Neuronal stem cell (in vitro differentiated cells): Measurements from ENCODE around the gene KATNB1.
"Not testable (repeated sequence)": the region's sequence is repeated elsewhere in the genome, so short reads cannot be mapped to it uniquely, and the experiment has no call there.

Experiments used
- DNase-seq: peaks from one replicate; pipeline ENCODE4 v3.0.0-alpha.2; 2013; ENCODE audit warnings: low spot score
- H2AFZ ChIP-seq: one replicate; pipeline ENCODE4 v1.6.1; 2013; ENCODE audit warnings: mild to moderate bottlenecking, low read length, inconsistent platforms
- H2AK5ac ChIP-seq: 2 replicates; pipeline ENCODE4 v1.6.1; 2013; ENCODE audit warnings: low read depth, mild to moderate bottlenecking, inconsistent platforms, low read length, moderate library complexity, mixed read lengths
- H2BK120ac ChIP-seq: 2 replicates; pipeline ENCODE4 v1.6.1; 2013; ENCODE audit warnings: low read depth, mild to moderate bottlenecking, inconsistent platforms, low read length, moderate library complexity, mixed read lengths
- H2BK12ac ChIP-seq: one replicate; pipeline ENCODE4 v1.6.1; 2013; ENCODE audit warnings: low read length, inconsistent platforms
- H2BK15ac ChIP-seq: 2 replicates; pipeline ENCODE4 v1.6.1; 2013; ENCODE audit warnings: mild to moderate bottlenecking, low read length, inconsistent platforms, mixed read lengths
- H2BK5ac ChIP-seq: one replicate; pipeline ENCODE4 v1.6.1; 2013; ENCODE audit warnings: inconsistent platforms, mild to moderate bottlenecking, low read length, moderate library complexity
- H3K14ac ChIP-seq: one replicate; pipeline ENCODE4 v1.6.1; 2013; ENCODE audit warnings: low read length, inconsistent platforms
- H3K18ac ChIP-seq: 2 replicates; pipeline ENCODE4 v1.6.1; 2013; ENCODE audit warnings: low read length, inconsistent platforms
- H3K23ac ChIP-seq: 2 replicates; pipeline ENCODE4 v1.6.1; 2013; ENCODE audit warnings: low read depth, mild to moderate bottlenecking, mixed read lengths, low read length, inconsistent platforms; ENCODE audit not compliant: poor library complexity
- H3K27ac ChIP-seq: replicated peaks from 3 replicates; pipeline ENCODE4 v1.5.1; 2013; ENCODE audit warnings: low read length, inconsistent platforms
- H3K27me3 ChIP-seq, 3 experiments: 2 replicates each; pipeline ENCODE4 v1.6.1; 2013; ENCODE audit warnings: low read length in 3 of 3, mild to moderate bottlenecking in 2 of 3, inconsistent platforms in 1 of 3, low read depth in 1 of 3, mixed read lengths in 1 of 3, moderate library complexity in 1 of 3; ENCODE audit not compliant: control insufficient read depth in 3 of 3, insufficient read depth in 3 of 3
- H3K36me3 ChIP-seq, 2 donors: replicated peaks in 1 of 2; 2 replicates each; pipeline ENCODE4 v1.6.1; 2013; ENCODE audit warnings: low read length in 2 of 2; ENCODE audit not compliant: control insufficient read depth in 2 of 2, insufficient read depth in 2 of 2
- H3K4ac ChIP-seq: 2 replicates; pipeline ENCODE4 v1.6.1; 2013; ENCODE audit warnings: inconsistent platforms, mild to moderate bottlenecking, low read length, moderate library complexity
- H3K4me1 ChIP-seq, 2 donors: 1 replicate in 1 of 2; 2 replicates in 1 of 2; pipeline ENCODE4 v1.6.1; 2013; ENCODE audit warnings: low read length in 2 of 2, low read depth in 1 of 2; ENCODE audit not compliant: control insufficient read depth in 2 of 2, insufficient read depth in 1 of 2
- H3K4me2 ChIP-seq: one replicate; pipeline ENCODE4 v1.6.1; 2013; ENCODE audit warnings: mild to moderate bottlenecking, low read length, inconsistent platforms; ENCODE audit not compliant: insufficient read depth, poor library complexity, severe bottlenecking
- H3K4me3 ChIP-seq, 2 donors: 2 replicates each; pipeline ENCODE4 v1.5.1; 2013; ENCODE audit warnings: low read length in 2 of 2, mild to moderate bottlenecking in 2 of 2, inconsistent platforms in 1 of 2, moderate library complexity in 1 of 2
- H3K79me1 ChIP-seq: one replicate; pipeline ENCODE4 v1.6.1; 2013; ENCODE audit warnings: low read depth, mild to moderate bottlenecking, inconsistent platforms, low read length, moderate library complexity
- H3K9ac ChIP-seq: one replicate; pipeline ENCODE4 v1.6.1; 2013; ENCODE audit warnings: mild to moderate bottlenecking, low read depth, low read length, inconsistent platforms; ENCODE audit not compliant: poor library complexity
- H3K9me3 ChIP-seq, 2 donors: replicated peaks in 1 of 2; 2 replicates each; pipeline versions ENCODE3 to v1.6.1; 2013; ENCODE audit warnings: low read length in 2 of 2, mild to moderate bottlenecking in 2 of 2, inconsistent platforms in 1 of 2, low read depth in 1 of 2, mixed read lengths in 1 of 2, moderate library complexity in 1 of 2; ENCODE audit not compliant: control insufficient read depth in 2 of 2, insufficient read depth in 1 of 2
- H4K8ac ChIP-seq: one replicate; pipeline ENCODE4 v1.6.1; 2013; ENCODE audit warnings: low read depth, mild to moderate bottlenecking, inconsistent platforms, low read length, moderate library complexity
- H4K91ac ChIP-seq: one replicate; pipeline ENCODE4 v1.6.1; 2013; ENCODE audit warnings: low read length, low read depth, mild to moderate bottlenecking, inconsistent platforms; ENCODE audit not compliant: poor library complexity
- WGBS, 2 donors: extraction: QIAGEN DNeasy Blood & Tissue Kit; methylation state at CpG; one replicate each; pipeline ENCODE4 v1.1.7; 2013; ENCODE audit warnings: missing lambda C conversion rate in 2 of 2, mixed read lengths in 1 of 2; ENCODE audit not compliant: insufficient read length in 2 of 2, insufficient replicate concordance in 1 of 2; ENCODE audit errors: extremely low coverage in 2 of 2; 5-methylcytosine and 5-hydroxymethylcytosine counted together

KATNB1 gene

DNA sequence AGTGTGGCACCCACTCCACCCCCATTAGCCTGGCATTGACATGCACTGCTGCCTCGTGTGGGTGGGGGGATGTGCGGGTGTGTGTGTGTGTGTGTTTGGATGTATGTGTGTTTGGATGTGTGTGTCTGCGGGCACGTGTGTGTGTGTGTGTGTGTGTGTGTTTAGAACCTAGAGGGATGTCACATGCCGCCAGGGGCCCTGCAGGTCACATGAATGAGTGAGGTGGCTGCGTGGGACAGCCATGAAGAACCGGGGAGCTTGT, 9.0 kb downstream of the KATNB1 start:
- Histone ChIP-seq H3K18ac (no peak overlapping the region), H3K36me3 (peaks cover 10 to 52% of the 10 kb centered on the region in 2 donors), H4K91ac (no peak overlapping the region), H3K9ac (peak overlapping the region; percentile 24), H3K4me2 (no peak overlapping the region), H3K4me3 (no peak overlapping the region), H2BK15ac (no peak overlapping the region), H4K8ac (no peak overlapping the region), H3K14ac (no peak overlapping the region), H2BK120ac (no peak overlapping the region), H3K27ac (no peak overlapping the region), H3K4me1 (peaks cover 0 to 6% of the 10 kb centered on the region in 2 donors), H3K9me3 (no peaks in the 10 kb centered on the region), H3K4ac (no peak overlapping the region), H3K23ac (peak overlapping the region; percentile 66), H3K79me1 (no peaks in the 10 kb centered on the region), H2AFZ (no peak overlapping the region), H3K27me3 (no peaks in the 10 kb centered on the region), H2BK5ac (no peak overlapping the region), H2AK5ac (no peak overlapping the region), H2BK12ac (peak overlapping the region; percentile 30)
- DNase-seq: no peak
- no CpG with 5 or more reads among the region's 7 CpGs for WGBS, 2 donors

DNA sequence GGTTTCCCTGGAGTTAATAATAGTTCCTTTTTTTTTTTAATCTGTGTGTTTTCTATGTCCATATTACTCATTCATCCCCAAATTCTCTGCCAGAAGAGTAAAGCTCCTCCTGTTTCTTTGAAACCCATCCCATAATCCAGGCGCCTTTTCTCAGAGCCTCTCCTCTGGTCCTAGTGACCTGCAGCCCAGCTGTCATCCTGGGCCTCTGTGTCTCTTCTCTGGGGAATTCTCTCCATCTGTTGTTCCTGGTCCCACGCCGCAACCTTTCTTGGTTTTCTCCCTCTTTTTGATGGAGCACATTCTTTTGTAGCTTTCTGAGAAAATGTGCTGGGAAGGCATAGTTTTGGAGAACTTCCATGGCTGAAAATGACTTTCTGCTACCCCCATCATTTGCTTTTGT, 10.2 kb downstream of the KATNB1 start:
- H2AK5ac ChIP-seq: no peak overlapping the region
- H4K8ac ChIP-seq: no peak overlapping the region
- H2BK120ac ChIP-seq: no peak overlapping the region
- H4K91ac ChIP-seq: no peak overlapping the region
- H3K9ac ChIP-seq: no peak overlapping the region
- no peak overlapping the region for H2BK12ac ChIP-seq
- H3K9me3 ChIP-seq: no peaks in the 10 kb centered on the region
- DNase-seq: no peak
- no peak overlapping the region for H3K4me3 ChIP-seq
- peaks cover 0 to 6% of the 10 kb centered on the region in 2 donors for H3K4me1 ChIP-seq
- H3K36me3 ChIP-seq: peaks cover 10 to 50% of the 10 kb centered on the region in 2 donors
- H2AFZ ChIP-seq: no peak overlapping the region
- H3K4me2 ChIP-seq: no peak overlapping the region
- no peak overlapping the region for H3K27ac ChIP-seq
- no CpG with 5 or more reads among the region's 3 CpGs for WGBS, 2 donors
- H3K23ac ChIP-seq: no peak overlapping the region
- no peak overlapping the region for H3K14ac ChIP-seq
- H2BK15ac ChIP-seq: no peak overlapping the region
- no peak overlapping the region for H3K18ac ChIP-seq
- no peak overlapping the region for H3K4ac ChIP-seq
- no peaks in the 10 kb centered on the region for H3K27me3 ChIP-seq
- H3K79me1 ChIP-seq: no peaks in the 10 kb centered on the region
- no peak overlapping the region for H2BK5ac ChIP-seq

DNA sequence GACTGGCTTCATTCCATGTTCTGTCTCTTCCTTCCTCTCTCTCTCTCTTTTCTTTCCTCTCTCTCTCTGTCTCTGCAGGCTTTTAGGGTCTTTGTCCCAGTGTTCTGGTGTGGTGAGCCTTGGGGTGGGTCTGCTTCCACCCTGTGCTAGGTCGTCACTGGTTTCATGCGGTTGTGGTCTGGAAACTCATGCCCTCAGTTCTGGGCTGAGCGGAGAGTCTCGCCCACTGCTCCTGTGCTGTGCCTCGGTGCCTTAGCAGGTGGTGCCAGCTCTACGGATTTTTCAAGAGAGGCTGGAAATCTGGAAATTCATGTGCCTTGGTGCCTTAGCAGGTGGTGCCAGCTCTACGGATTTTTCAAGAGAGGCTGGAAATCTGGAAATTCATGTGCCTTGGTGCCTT, 10.7 kb downstream of the KATNB1 start:
- H3K9ac ChIP-seq, H3K23ac ChIP-seq, H3K4me1 ChIP-seq, H2BK15ac ChIP-seq, H2AFZ ChIP-seq, H3K14ac ChIP-seq, H3K18ac ChIP-seq, H3K4ac ChIP-seq, H3K9me3 ChIP-seq, H2BK12ac ChIP-seq, H4K8ac ChIP-seq, H3K4me3 ChIP-seq, H2BK5ac ChIP-seq, H2AK5ac ChIP-seq, H4K91ac ChIP-seq, H3K27me3 ChIP-seq, H3K27ac ChIP-seq, DNase-seq, H3K79me1 ChIP-seq, H2BK120ac ChIP-seq, H3K4me2 ChIP-seq: not testable (repeated sequence)
- WGBS, 2 donors: no CpG with 5 or more reads among the region's 7 CpGs
- H3K36me3 ChIP-seq: peaks cover 11 to 54% of the 10 kb centered on the region in 2 donors

DNA sequence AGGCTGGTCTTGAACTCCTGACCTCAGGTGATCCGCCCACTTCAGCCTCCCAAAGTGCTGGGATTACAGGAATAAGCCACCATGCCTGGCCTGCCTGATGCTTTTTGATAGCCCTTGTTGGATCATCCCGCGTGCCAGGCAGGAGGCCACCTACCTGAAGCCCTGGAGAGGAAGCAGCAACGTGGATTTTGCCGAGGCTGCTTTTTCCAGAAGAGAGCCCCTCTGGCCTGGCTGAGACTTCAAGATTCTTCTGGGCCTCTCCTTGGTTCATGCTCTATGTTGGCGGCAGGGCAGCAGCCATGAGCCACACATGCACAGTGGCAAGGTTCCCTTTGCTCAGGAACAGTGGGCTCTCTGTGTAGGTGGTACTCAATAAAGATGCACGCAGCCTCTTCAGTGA, 11.5 kb downstream of the KATNB1 start:
- H2AFZ ChIP-seq: no peak overlapping the region
- no peak overlapping the region for H2AK5ac ChIP-seq
- no peak overlapping the region for H3K23ac ChIP-seq
- H3K27ac ChIP-seq: no peak overlapping the region
- no peak overlapping the region for H4K8ac ChIP-seq
- peaks cover 16 to 54% of the 10 kb centered on the region in 2 donors for H3K36me3 ChIP-seq
- H3K27me3 ChIP-seq: no peaks in the 10 kb centered on the region
- H3K9me3 ChIP-seq: no peaks in the 10 kb centered on the region
- DNase-seq: no peak
- no peak overlapping the region for H3K14ac ChIP-seq
- no peak overlapping the region for H3K9ac ChIP-seq
- no peaks in the 10 kb centered on the region for H3K79me1 ChIP-seq
- no peak overlapping the region for H2BK12ac ChIP-seq
- H2BK120ac ChIP-seq: no peak overlapping the region
- H2BK15ac ChIP-seq: no peak overlapping the region
- H4K91ac ChIP-seq: no peak overlapping the region
- H2BK5ac ChIP-seq: no peak overlapping the region
- WGBS, 2 donors: no CpG with 5 or more reads among the region's 7 CpGs
- H3K18ac ChIP-seq: no peak overlapping the region
- peaks cover 0 to 6% of the 10 kb centered on the region in 2 donors for H3K4me1 ChIP-seq
- no peak overlapping the region for H3K4me2 ChIP-seq
- H3K4me3 ChIP-seq: no peak overlapping the region
- H3K4ac ChIP-seq: no peak overlapping the region
